Measurements from ENCODE around the gene CEP57L1.

Gene CEP57L1

GRCh38 chr6:109094416-109095035 is 781 bp upstream of the CEP57L1 start, which contains the start of gene SESN1:
TSS of gene SESN1 (minus strand) at chr6:109094846. CDS start at chr6:109094073, 773 bp downstream.
- H3K79me2 ChIP-seq (ENCODE audit: insufficient read depth, low read depth), result peaks cover 22% of the 10 kb centered on the region; the same call in 1 of the 2 replicates

GRCh38 chr6:109095835-109096084 is 453 bp downstream of the CEP57L1 start:
- TF ChIP-seq CTCF (conservative IDR thresholded peaks at IDR 0.05; ENCODE audit: low read depth, low read length), result no peak
- Histone ChIP-seq H3K4me1 (ENCODE audit: low read depth, poor library complexity, severe bottlenecking) (peaks cover 18% of the 10 kb centered on the region), H4K20me1 (ENCODE audit: insufficient read depth) (no peaks in the 10 kb centered on the region), H2AFZ (ENCODE audit: low read depth) (peak overlapping the region; percentile 88), H3K9ac (peak overlapping the region; percentile 76), H3K4me3 (IDR thresholded peaks at IDR 0.05; ENCODE audit: insufficient read depth, low read depth, low read length) (no peak overlapping the region), H3K36me3 (ENCODE audit: insufficient read depth) (no peaks in the 10 kb centered on the region), H3K27me3 (ENCODE audit: insufficient read depth, low read depth) (no peaks in the 10 kb centered on the region), H3K4me2 (peak overlapping the region; percentile 36; the same call in 1 of the 2 replicates), H3K27ac (peak overlapping the region; percentile 93; the same call in 1 of the 2 replicates), H3K79me2 (ENCODE audit: insufficient read depth, low read depth) (peaks cover 22% of the 10 kb centered on the region; the same call in 1 of the 2 replicates)

More at GRCh38 chr6:109094416-109095035, 781 bp upstream of the CEP57L1 start, which contains the start of gene SESN1:
- no peaks in the 10 kb centered on the region for H4K20me1 ChIP-seq (ENCODE audit: insufficient read depth)
- peak within 1 kb of the TSS; percentile 93 for H3K27ac ChIP-seq
- no peaks in the 10 kb centered on the region for H3K27me3 ChIP-seq (ENCODE audit: insufficient read depth, low read depth)
- H3K9ac ChIP-seq, result peak within 1 kb of the TSS; percentile 76
- H3K36me3 ChIP-seq (ENCODE audit: insufficient read depth), result no peaks in the 10 kb centered on the region
- H3K4me3 ChIP-seq (IDR thresholded peaks at IDR 0.05; ENCODE audit: insufficient read depth, low read depth, low read length), result no peak within 1 kb of the TSS
- H3K4me1 ChIP-seq (ENCODE audit: low read depth, poor library complexity, severe bottlenecking), result peaks cover 18% of the 10 kb centered on the region
- TF ChIP-seq CTCF (conservative IDR thresholded peaks at IDR 0.05; ENCODE audit: low read depth, low read length), result no peak
- peak within 1 kb of the TSS; percentile 88 for H2AFZ ChIP-seq (ENCODE audit: low read depth)
- peak within 1 kb of the TSS; percentile 93 for H3K4me2 ChIP-seq

- Histone ChIP-seq H3K4me1 (ENCODE audit: low read depth, poor library complexity, severe bottlenecking) (peaks cover 17% of the 10 kb centered on the region), H3K79me2 (ENCODE audit: insufficient read depth, low read depth) (peaks cover 22% of the 10 kb centered on the region; the same call in 1 of the 2 replicates), H3K27me3 (ENCODE audit: insufficient read depth, low read depth) (no peaks in the 10 kb centered on the region), H3K9ac (no peak overlapping the region), H3K4me3 (IDR thresholded peaks at IDR 0.05; ENCODE audit: insufficient read depth, low read depth, low read length) (no peak overlapping the region), H2AFZ (ENCODE audit: low read depth) (0 out of 2 replicates have a peak overlapping the region, but pooled peaks have one; percentile 88), H4K20me1 (ENCODE audit: insufficient read depth) (no peaks in the 10 kb centered on the region), H3K36me3 (ENCODE audit: insufficient read depth) (no peaks in the 10 kb centered on the region), H3K27ac (no peak overlapping the region), H3K4me2 (peak overlapping the region; percentile 36; the same call in 1 of the 2 replicates)
- TF ChIP-seq CTCF (conservative IDR thresholded peaks at IDR 0.05; ENCODE audit: low read depth, low read length), result no peak
Measured at GRCh38 chr6:109096208-109096607, 901 bp downstream of the CEP57L1 start.

GRCh38 chr6:109097661-109098060 is 2.4 kb downstream of the CEP57L1 start:
- H3K79me2 ChIP-seq (ENCODE audit: insufficient read depth, low read depth), result peaks cover 9% of the 10 kb centered on the region; the same call in 1 of the 2 replicates
- no peak overlapping the region for H2AFZ ChIP-seq (ENCODE audit: low read depth)
- no peak overlapping the region for H3K27ac ChIP-seq
- H3K9ac ChIP-seq, result no peak overlapping the region
- H3K4me1 ChIP-seq (ENCODE audit: low read depth, poor library complexity, severe bottlenecking), result peaks cover 5% of the 10 kb centered on the region
- H3K4me2 ChIP-seq, result no peak overlapping the region
- H3K27me3 ChIP-seq (ENCODE audit: insufficient read depth, low read depth), result no peaks in the 10 kb centered on the region
- no peak overlapping the region for H3K4me3 ChIP-seq (IDR thresholded peaks at IDR 0.05; ENCODE audit: insufficient read depth, low read depth, low read length)
- no peak for TF ChIP-seq CTCF (conservative IDR thresholded peaks at IDR 0.05; ENCODE audit: low read depth, low read length)
- no peaks in the 10 kb centered on the region for H4K20me1 ChIP-seq (ENCODE audit: insufficient read depth)
- no peaks in the 10 kb centered on the region for H3K36me3 ChIP-seq (ENCODE audit: insufficient read depth)

All from KMS-11 (cell line).